Measurements from ENCODE around the gene ATF6B.
A peak's percentile ranks its signal among the peaks of the same experiment; 100 is the strongest.
"Not testable (repeated sequence)": the region's sequence is repeated elsewhere in the genome, so short reads cannot be mapped to it uniquely, and the experiment has no call there.

The ATF6B gene

DNA sequence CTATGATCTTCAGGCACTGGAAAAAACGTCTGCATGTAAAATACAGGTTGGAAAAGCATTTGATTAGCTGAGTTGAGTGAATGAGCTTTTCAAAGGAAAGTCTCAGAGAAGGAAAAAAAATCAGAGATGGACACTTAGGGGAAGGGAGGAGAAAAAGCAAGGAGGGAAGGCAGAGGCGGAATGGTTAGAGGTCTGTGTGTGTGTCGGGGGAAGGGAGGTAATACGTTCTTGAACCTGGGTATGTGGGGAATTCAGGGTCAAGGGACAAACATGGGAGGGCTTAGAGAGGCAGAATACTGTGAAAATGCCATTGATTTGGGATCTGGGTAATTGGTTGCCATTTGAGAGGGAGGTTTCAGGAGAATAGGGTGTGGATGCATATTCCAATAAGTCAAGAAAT is 18.6 kb upstream of the ATF6B start:
- H3K4me3 ChIP-seq (ENCODE audit: low read length in 2 of 2) = no peak overlapping the region
- H3K9ac ChIP-seq (ENCODE audit: low read length in 2 of 2) = no peak overlapping the region
- no peak overlapping the region for H3K27ac ChIP-seq (ENCODE audit: low read length)
- no peaks in the 10 kb centered on the region for H3K9me3 ChIP-seq (ENCODE audit: control insufficient read depth in 2 of 2, low read length in 2 of 2)
- H3K4me1 ChIP-seq (ENCODE audit: control insufficient read depth, insufficient read depth, low read length) = peaks cover 20% of the 10 kb centered on the region
- no peaks in the 10 kb centered on the region for H3K27me3 ChIP-seq (ENCODE audit: control insufficient read depth in 1 of 2, insufficient read depth in 2 of 2, low read length in 2 of 2)
- H3K36me3 ChIP-seq (ENCODE audit: control insufficient read depth in 2 of 2, insufficient read depth in 2 of 2, low read length in 2 of 2) = peaks cover 3 to 5% of the 10 kb centered on the region in 2 donors

- Histone ChIP-seq H3K4me3 (ENCODE audit: low read length in 2 of 2) (no peak overlapping the region), H3K27ac (ENCODE audit: low read length) (no peak overlapping the region), H3K36me3 (ENCODE audit: control insufficient read depth in 2 of 2, insufficient read depth in 2 of 2, low read length in 2 of 2) (peaks cover 3 to 5% of the 10 kb centered on the region in 2 donors), H3K9ac (ENCODE audit: low read length in 2 of 2) (no peak overlapping the region), H3K27me3 (ENCODE audit: control insufficient read depth in 1 of 2, insufficient read depth in 2 of 2, low read length in 2 of 2) (no peaks in the 10 kb centered on the region), H3K9me3 (ENCODE audit: control insufficient read depth in 2 of 2, low read length in 2 of 2) (no peaks in the 10 kb centered on the region), H3K4me1 (ENCODE audit: control insufficient read depth, insufficient read depth, low read length) (peaks cover 17% of the 10 kb centered on the region)
Observed at GRCh38 chr6:32146287-32146686, 18.2 kb upstream of the ATF6B start.

- H3K9me3 ChIP-seq (ENCODE audit: control insufficient read depth in 2 of 2, low read length in 2 of 2); H3K9ac ChIP-seq (ENCODE audit: low read length in 2 of 2); H3K27me3 ChIP-seq (ENCODE audit: control insufficient read depth in 1 of 2, insufficient read depth in 2 of 2, low read length in 2 of 2); H3K36me3 ChIP-seq (ENCODE audit: control insufficient read depth in 2 of 2, insufficient read depth in 2 of 2, low read length in 2 of 2); H3K4me1 ChIP-seq (ENCODE audit: control insufficient read depth, insufficient read depth, low read length); H3K4me3 ChIP-seq (ENCODE audit: low read length in 2 of 2); H3K27ac ChIP-seq (ENCODE audit: low read length): not testable (repeated sequence)
Observed at GRCh38 chr6:32144238-32144637, 16.2 kb upstream of the ATF6B start.

- Histone ChIP-seq H3K9ac (ENCODE audit: low read length in 2 of 2) (no peak overlapping the region), H3K4me3 (ENCODE audit: low read length in 2 of 2) (no peak overlapping the region), H3K36me3 (ENCODE audit: control insufficient read depth in 2 of 2, insufficient read depth in 2 of 2, low read length in 2 of 2) (no peaks in the 10 kb centered on the region), H3K27me3 (ENCODE audit: control insufficient read depth in 1 of 2, insufficient read depth in 2 of 2, low read length in 2 of 2) (no peaks in the 10 kb centered on the region), H3K9me3 (ENCODE audit: control insufficient read depth in 2 of 2, low read length in 2 of 2) (no peaks in the 10 kb centered on the region), H3K27ac (ENCODE audit: low read length) (no peak overlapping the region), H3K4me1 (ENCODE audit: control insufficient read depth, insufficient read depth, low read length) (no peaks in the 10 kb centered on the region)
Observed at GRCh38 chr6:32140420-32141046, 12.5 kb upstream of the ATF6B start.

- no peaks in the 10 kb centered on the region for H3K36me3 ChIP-seq (ENCODE audit: control insufficient read depth in 2 of 2, insufficient read depth in 2 of 2, low read length in 2 of 2)
- no peak overlapping the region for H3K27ac ChIP-seq (ENCODE audit: low read length)
- H3K9ac ChIP-seq (ENCODE audit: low read length in 2 of 2) = no peak overlapping the region
- H3K9me3 ChIP-seq (ENCODE audit: control insufficient read depth in 2 of 2, low read length in 2 of 2) = no peaks in the 10 kb centered on the region
- no peaks in the 10 kb centered on the region for H3K27me3 ChIP-seq (ENCODE audit: control insufficient read depth in 1 of 2, insufficient read depth in 2 of 2, low read length in 2 of 2)
- H3K4me1 ChIP-seq (ENCODE audit: control insufficient read depth, insufficient read depth, low read length) = no peaks in the 10 kb centered on the region
- H3K4me3 ChIP-seq (ENCODE audit: low read length in 2 of 2) = no peak overlapping the region
Observed at GRCh38 chr6:32139590-32139989, 11.5 kb upstream of the ATF6B start.

GRCh38 chr6:32137454-32137853 is 9.4 kb upstream of the ATF6B start:
- Histone ChIP-seq H3K4me3 (ENCODE audit: low read length in 2 of 2) (no peak overlapping the region), H3K4me1 (ENCODE audit: control insufficient read depth, insufficient read depth, low read length) (no peaks in the 10 kb centered on the region), H3K27ac (ENCODE audit: low read length) (no peak overlapping the region), H3K9me3 (ENCODE audit: control insufficient read depth in 2 of 2, low read length in 2 of 2) (no peaks in the 10 kb centered on the region), H3K36me3 (ENCODE audit: control insufficient read depth in 2 of 2, insufficient read depth in 2 of 2, low read length in 2 of 2) (no peaks in the 10 kb centered on the region), H3K27me3 (ENCODE audit: control insufficient read depth in 1 of 2, insufficient read depth in 2 of 2, low read length in 2 of 2) (no peaks in the 10 kb centered on the region), H3K9ac (ENCODE audit: low read length in 2 of 2) (no peak overlapping the region)

DNA sequence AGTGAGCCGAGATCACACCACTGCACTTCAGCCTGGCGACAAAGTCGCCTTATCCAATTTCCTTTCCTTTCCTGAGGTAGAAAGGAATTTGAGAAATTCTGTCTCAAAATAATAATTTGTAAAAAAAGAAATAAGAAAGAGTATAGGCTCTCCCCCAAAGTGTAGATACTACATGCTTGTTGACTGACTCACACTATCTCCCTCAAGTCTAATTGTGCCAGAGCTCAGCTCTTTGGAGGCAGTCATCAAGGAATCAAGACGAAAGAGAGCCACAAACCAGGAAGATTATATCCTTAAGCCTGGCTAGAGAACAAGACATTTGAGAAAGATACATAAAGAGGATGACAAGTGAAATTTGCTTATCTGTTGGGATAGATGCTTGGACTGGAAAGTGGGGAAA is 5.7 kb upstream of the ATF6B start:
- no peaks in the 10 kb centered on the region for H3K27me3 ChIP-seq (ENCODE audit: control insufficient read depth in 1 of 2, insufficient read depth in 2 of 2, low read length in 2 of 2)
- no peak overlapping the region for H3K4me3 ChIP-seq (ENCODE audit: low read length in 2 of 2)
- no peak overlapping the region for H3K9ac ChIP-seq (ENCODE audit: low read length in 2 of 2)
- no peak overlapping the region for H3K27ac ChIP-seq (ENCODE audit: low read length)
- no peaks in the 10 kb centered on the region for H3K36me3 ChIP-seq (ENCODE audit: control insufficient read depth in 2 of 2, insufficient read depth in 2 of 2, low read length in 2 of 2)
- H3K9me3 ChIP-seq (ENCODE audit: control insufficient read depth in 2 of 2, low read length in 2 of 2) = no peaks in the 10 kb centered on the region
- peaks cover 9% of the 10 kb centered on the region for H3K4me1 ChIP-seq (ENCODE audit: control insufficient read depth, insufficient read depth, low read length)

- Histone ChIP-seq H3K36me3 (ENCODE audit: control insufficient read depth in 2 of 2, insufficient read depth in 2 of 2, low read length in 2 of 2) (no peaks in the 10 kb centered on the region), H3K9ac (ENCODE audit: low read length in 2 of 2) (no peak overlapping the region), H3K27ac (ENCODE audit: low read length) (no peak overlapping the region), H3K4me3 (ENCODE audit: low read length in 2 of 2) (no peak overlapping the region), H3K9me3 (ENCODE audit: control insufficient read depth in 2 of 2, low read length in 2 of 2) (no peaks in the 10 kb centered on the region), H3K27me3 (ENCODE audit: control insufficient read depth in 1 of 2, insufficient read depth in 2 of 2, low read length in 2 of 2) (no peaks in the 10 kb centered on the region), H3K4me1 (ENCODE audit: control insufficient read depth, insufficient read depth, low read length) (peaks cover 22% of the 10 kb centered on the region)
Observed at GRCh38 chr6:32132110-32132509, 4.1 kb upstream of the ATF6B start.

- H3K27ac ChIP-seq (ENCODE audit: low read length) = no peak overlapping the region
Observed at GRCh38 chr6:32131439-32131948, 3.4 kb upstream of the ATF6B start.

GRCh38 chr6:32129297-32130088 is 1.4 kb upstream of the ATF6B start:
- Histone ChIP-seq H3K4me3 (ENCODE audit: low read length in 2 of 2) (peak overlapping the region; percentile 70 to 80), H3K4me1 (ENCODE audit: control insufficient read depth, insufficient read depth, low read length) (peaks cover 29% of the 10 kb centered on the region), H3K9me3 (ENCODE audit: control insufficient read depth in 2 of 2, low read length in 2 of 2) (no peaks in the 10 kb centered on the region), H3K9ac (ENCODE audit: low read length in 2 of 2) (peak overlapping the region; percentile 61 to 71), H3K27me3 (ENCODE audit: control insufficient read depth in 1 of 2, insufficient read depth in 2 of 2, low read length in 2 of 2) (no peaks in the 10 kb centered on the region), H3K36me3 (ENCODE audit: control insufficient read depth in 2 of 2, insufficient read depth in 2 of 2, low read length in 2 of 2) (peaks cover 10 to 11% of the 10 kb centered on the region in 2 donors), H3K27ac (ENCODE audit: low read length) (peak overlapping the region; percentile 92)

More at GRCh38 chr6:32131439-32131948, 3.4 kb upstream of the ATF6B start:
- no peak overlapping the region for H3K9ac ChIP-seq (ENCODE audit: low read length in 2 of 2)
- peaks cover 2 to 3% of the 10 kb centered on the region in 2 donors for H3K36me3 ChIP-seq (ENCODE audit: control insufficient read depth in 2 of 2, insufficient read depth in 2 of 2, low read length in 2 of 2)
- H3K9me3 ChIP-seq (ENCODE audit: control insufficient read depth in 2 of 2, low read length in 2 of 2) = no peaks in the 10 kb centered on the region
- H3K27me3 ChIP-seq (ENCODE audit: control insufficient read depth in 1 of 2, insufficient read depth in 2 of 2, low read length in 2 of 2) = no peaks in the 10 kb centered on the region
- peaks cover 27% of the 10 kb centered on the region for H3K4me1 ChIP-seq (ENCODE audit: control insufficient read depth, insufficient read depth, low read length)
- no peak overlapping the region for H3K4me3 ChIP-seq (ENCODE audit: low read length in 2 of 2)

Measured in stomach smooth muscle (tissue), 2 donors.